K562 (cell line): ENCODE data around the gene ANK3. TPM values are rescaled to one million over a fixed set of nuclear protein-coding genes. Genes with fewer than 3 reads are reported as not detected.
A peak's percentile ranks its signal among the peaks of the same experiment; 100 is the strongest.

ENCODE experiments used
- ATAC-seq: fragments of 200-7000 bp; cut with Tn5 transposase; 3 replicates; pipeline ENCODE4 v1.9.1; 2020; ENCODE audit warnings: moderate library complexity
- BruUV-seq: library from RNA; stranded (reverse); fragments of 400-500 nt; replicated peaks from 2 replicates; lab custom pipeline; 2021; lab: Mats Ljungman, UMichigan
- CTCF ChIA-PET: fragments of 300-600 bp; formaldehyde crosslinking; extraction: SDS; loops from one replicate; lab custom pipeline; 2021; ENCODE audit warnings: low intra/inter-chr PET ratio; lab: Yijun Ruan, JAX
- POLR2A ChIA-PET: fragments of 300-600, 350-650 bp; sonication (Branson Sonifier 250); formaldehyde crosslinking; extraction: SDS; loops from one replicate; lab custom pipeline; 2021; ENCODE audit warnings: antibody characterized with exemption, inconsistent platforms; lab: Yijun Ruan, JAX
- DNase-seq, 4 experiments: peaks; one replicate each; pipeline versions ENCODE4 v3.0.0 to v3.0.0-alpha.2; 2011 to 2018; ENCODE audit warnings: low spot score in 3 of 4, mixed read lengths in 3 of 4; ENCODE audit errors: extremely low read depth in 1 of 4
- FAIRE-seq: peaks from 2 replicates; lab custom pipeline; 2011; peaks lifted over from hg19 to GRCh38; lab: Jason Lieb, UNC
- H2AFZ ChIP-seq: 2 replicates; pipeline ENCODE4 v1.6.0; 2011; ENCODE audit warnings: low read depth, low read length, control low read depth, inconsistent platforms
- H3K27ac ChIP-seq: fragments of 200-600 bp; 3 replicates; pipeline ENCODE4 v1.8.0; 2011; ENCODE audit warnings: low read depth, mild to moderate bottlenecking, control low read depth, inconsistent platforms, low read length, moderate library complexity, mixed read lengths; ENCODE audit errors: extremely low read depth
- H3K27me3 ChIP-seq, 2 experiments: fragments of 300-600 bp in 1 of 2; 2 replicates in 1 of 2; 3 replicates in 1 of 2; pipeline versions ENCODE4 v1.6.0 to v1.8.0; 2011; ENCODE audit warnings: inconsistent platforms in 2 of 2, low read length in 2 of 2, mild to moderate bottlenecking in 1 of 2, mixed read lengths in 1 of 2, moderate library complexity in 1 of 2; ENCODE audit not compliant: control insufficient read depth in 2 of 2, insufficient read depth in 2 of 2
- H3K36me3 ChIP-seq: fragments of 300-600 bp; 3 replicates; pipeline ENCODE4 v1.8.0; 2011; ENCODE audit warnings: mild to moderate bottlenecking, low read length, inconsistent platforms; ENCODE audit not compliant: control insufficient read depth, insufficient read depth
- H3K4me1 ChIP-seq, 2 experiments: fragments of 200-600 bp in 1 of 2; replicated peaks in 1 of 2; 2 replicates in 1 of 2; 3 replicates in 1 of 2; pipeline versions ENCODE4 v1.5.1 to v1.8.0; 2011; ENCODE audit warnings: inconsistent platforms in 2 of 2, low read length in 2 of 2, mild to moderate bottlenecking in 1 of 2, mixed read lengths in 1 of 2, moderate library complexity in 1 of 2; ENCODE audit not compliant: control insufficient read depth in 2 of 2, insufficient read depth in 2 of 2
- H3K4me2 ChIP-seq: 2 replicates; pipeline ENCODE4 v1.6.1; 2011; ENCODE audit warnings: low read length, control low read depth, inconsistent platforms, mixed read lengths; ENCODE audit not compliant: insufficient read depth
- H3K4me3 ChIP-seq: fragments of 200-600 bp; sonication (generic), shearing (Covaris generic); 2 replicates; pipeline ENCODE4 v1.5.1; 2016; ENCODE audit warnings: control low read depth, inconsistent platforms
- H3K79me2 ChIP-seq: fragments of 200-600 bp; 3 replicates; pipeline ENCODE4 v1.8.0; 2011; ENCODE audit warnings: low read length, inconsistent platforms; ENCODE audit not compliant: control insufficient read depth, insufficient read depth
- H3K9ac ChIP-seq, 2 experiments: 2 replicates each; pipeline versions ENCODE4 v1.6.0 to v1.6.1; 2011; ENCODE audit warnings: low read depth in 2 of 2, low read length in 2 of 2, control low read depth in 1 of 2, inconsistent platforms in 1 of 2, mild to moderate bottlenecking in 1 of 2, mixed read lengths in 1 of 2; ENCODE audit not compliant: insufficient read depth in 1 of 2
- H3K9me1 ChIP-seq: one replicate; pipeline ENCODE4 v1.6.0; 2011; ENCODE audit warnings: inconsistent platforms, mild to moderate bottlenecking, low read length, moderate library complexity; ENCODE audit not compliant: control insufficient read depth, insufficient read depth
- H3K9me3 ChIP-seq: replicated peaks from 2 replicates; pipeline ENCODE4 v1.5.1; 2011; ENCODE audit warnings: low read depth, low read length, inconsistent platforms; ENCODE audit not compliant: control insufficient read depth, insufficient read depth
- H4K20me1 ChIP-seq: replicated peaks from 2 replicates; pipeline ENCODE4 v1.6.1; 2011; ENCODE audit warnings: low read length, inconsistent platforms, mixed read lengths; ENCODE audit not compliant: control insufficient read depth, insufficient read depth
- BCOR ChIP-seq: fragments of 450-650 bp; IDR thresholded peaks from 2 replicates; pipeline ENCODE4 v1.6.1; 2016
- CAMTA2 ChIP-seq: fragments of 250-450 bp; sonication (Bioruptor Pico); conservative IDR thresholded peaks from 2 replicates; pipeline ENCODE4 v1.5.1; 2022
- CCAR2 ChIP-seq: fragments of 200-400 bp; formaldehyde crosslinking; IDR thresholded peaks from 2 replicates; pipeline ENCODE4 v1.6.1; 2017; ENCODE audit warnings: mild to moderate bottlenecking, low read depth, low read length
- HMGN3 ChIP-seq: IDR thresholded peaks from 2 replicates; pipeline ENCODE4 v1.6.1; 2011; ENCODE audit warnings: borderline replicate concordance, low read depth, mild to moderate bottlenecking, mixed read lengths, low read length; ENCODE audit not compliant: insufficient read length; ENCODE audit errors: extremely low read depth
- KAT2B ChIP-seq: IDR thresholded peaks from one replicate; pipeline ENCODE4 v1.6.1; 2012; ENCODE audit warnings: low read depth, mild to moderate bottlenecking, control low read depth, inconsistent platforms, low read length, moderate library complexity
- KLF1 ChIP-seq: fragments of 450-650 bp; IDR thresholded peaks from 2 replicates; pipeline ENCODE4 v1.6.1; 2016; ENCODE audit warnings: missing genetic modification characterization, missing compliant biosample characterization
- MTA2 ChIP-seq: fragments of 450-650 bp; IDR thresholded peaks from 2 replicates; pipeline ENCODE4 v1.6.1; 2016; ENCODE audit warnings: low read depth
- NELFE ChIP-seq: IDR thresholded peaks from 2 replicates; pipeline ENCODE4 v1.6.1; 2011; ENCODE audit warnings: mild to moderate bottlenecking; ENCODE audit not compliant: insufficient read depth, insufficient read length
- NFE2 ChIP-seq: IDR thresholded peaks from 2 replicates; pipeline ENCODE4 v1.6.1; 2014; ENCODE audit warnings: antibody characterized with exemption, low read depth
- NKRF ChIP-seq: fragments of 450-650 bp; IDR thresholded peaks from 2 replicates; pipeline ENCODE4 v1.6.1; 2016; ENCODE audit warnings: borderline replicate concordance
- PHTF2 ChIP-seq: fragments of 250-450 bp; sonication (Bioruptor Pico); IDR thresholded peaks from 2 replicates; pipeline ENCODE4 v1.5.0; 2021; ENCODE audit warnings: mild to moderate bottlenecking
- POLR2AphosphoS2 ChIP-seq: IDR thresholded peaks from 2 replicates; pipeline ENCODE4 v1.6.1; 2012; ENCODE audit warnings: low read length, improper control_type of control experiment
- RBM25 ChIP-seq: fragments of 200-400 bp; formaldehyde crosslinking; IDR thresholded peaks from 2 replicates; pipeline ENCODE4 v1.6.1; 2018; ENCODE audit warnings: low read length, low read depth, moderate library complexity; ENCODE audit not compliant: severe bottlenecking
- ZBTB5 ChIP-seq: fragments of 450-650 bp; IDR thresholded peaks from 2 replicates; pipeline ENCODE4 v1.6.1; 2017; ENCODE audit warnings: antibody characterized with exemption
- ZBTB7A ChIP-seq: IDR thresholded peaks from 2 replicates; pipeline ENCODE4 v1.6.1; 2011; ENCODE audit warnings: low read depth, mild to moderate bottlenecking, low read length, moderate library complexity, borderline replicate concordance; ENCODE audit not compliant: control insufficient read depth
- ZNF311 ChIP-seq: fragments of 250-450 bp; sonication (Bioruptor Pico); IDR thresholded peaks from 2 replicates; pipeline ENCODE4 v1.4.0; 2020; ENCODE audit warnings: mild to moderate bottlenecking, moderate library complexity
- ZNF347 ChIP-seq: fragments of 450-650 bp; formaldehyde crosslinking; IDR thresholded peaks from 2 replicates; pipeline ENCODE4 v1.4.0; 2020; ENCODE audit warnings: low read depth, mild to moderate bottlenecking, moderate library complexity
- WGBS: fragments of 100-300 bp; shearing (Covaris generic); methylation state at CpG from one replicate; pipeline ENCODE4 v1.1.6; 2016; ENCODE audit warnings: low coverage, mixed read lengths; ENCODE audit not compliant: insufficient coverage; ENCODE audit errors: missing lambda C conversion rate; 5-methylcytosine and 5-hydroxymethylcytosine counted together
- in situ Hi-C: fragments of 300-500 bp; cut with MboI; formaldehyde crosslinking; loops from 4 replicates; pipeline ENCODE4 v1.15.0; 2018; ENCODE audit warnings: inconsistent platforms, mixed read lengths
- intact Hi-C: fragments of 100-400 bp; cut with micrococcal nuclease; formaldehyde crosslinking; loops from 2 replicates; pipeline ENCODE4 v1.14.2; 2022
- polyA plus RNA-seq, 8 experiments: library from polyadenylated mRNA; depleted of rRNA in 4 of 8; stranded (reverse) in 5 of 8; unstranded in 3 of 8; fragments of >200 nt; fragmentation: Nextera tagmentation in 2 of 8; fragmentation: Illumina TruSeq in 1 of 8; extraction: Ambion mirVana in 2 of 8; extraction: Trizol in 1 of 8; gene quantifications; 2 replicates each; pipeline versions ENCODE4 v1.2.1 to v1.2.3, GENCODE V29; 2011 to 2014; ENCODE audit warnings: inconsistent platforms in 1 of 8, missing spikeins in 1 of 8
- total RNA-seq, 7 experiments: library from RNA; depleted of rRNA in 6 of 7; stranded (reverse); fragments of >200 nt in 6 of 7; fragmentation: Illumina TruSeq in 2 of 7; extraction: Trizol in 2 of 7; gene quantifications; 2 replicates each; pipeline versions ENCODE4 v1.2.1 to v1.2.3, GENCODE V29; 2011 to 2021; ENCODE audit warnings: low replicate concordance in 1 of 7

The ANK3 gene
- total and polyA plus RNA-seq, 9 of the 15 experiments (the other 6 are each of a cell fraction or from before 2014, with no cell fraction given): 10.0 to 32.3 (median 17.9) TPM

- in situ Hi-C loops: no loop called here
- BruUV-seq: no TSS peak
These were observed 42.4 kb downstream of the ANK3 start for GRCh38 chr10:60347270-60347669.

More at GRCh38 chr10:60347270-60347669, 42.4 kb downstream of the ANK3 start:
- Histone ChIP-seq H3K27ac (no peak overlapping the region), H3K9me3 (no peaks in the 10 kb centered on the region), H3K9ac (no peak overlapping the region), H3K9me1 (no peaks in the 10 kb centered on the region), H2AFZ (no peak overlapping the region), H3K27me3 (no peaks in the 10 kb centered on the region; a peak in 1 of 5 replicates), H3K79me2 (no peaks in the 10 kb centered on the region), H3K4me1 (peaks cover 0 to 30% of the 10 kb centered on the region in 2 experiments; a peak in 4 of 5 replicates), H3K36me3 (no peaks in the 10 kb centered on the region), H3K4me2 (no peak overlapping the region), H4K20me1 (no peaks in the 10 kb centered on the region), H3K4me3 (no peak overlapping the region)
- DNase-seq (no peak), FAIRE-seq (no peak), ATAC-seq (no peak)
- CTCF ChIA-PET: interaction anchor here (0.6 kb wide), 1 partner anchor 25 kb away, joined by 3 read pairs; no protein-coding TSS in a partner anchor
- POLR2A ChIA-PET: no interaction called here
- 91% methylated on average over 1 of the region's 1 CpG for WGBS
- TF ChIP-seq NFE2 (no peak), KAT2B (no peak), MTA2 (no peak), ZNF347 (CRISPR knock-in tag) (no peak), NKRF (no peak), RBM25 (peak; percentile 81), CAMTA2 (CRISPR knock-in tag) (no peak), POLR2AphosphoS2 (no peak), ZBTB5 (no peak), PHTF2 (CRISPR knock-in tag) (no peak), ZNF311 (CRISPR knock-in tag) (no peak), CCAR2 (no peak), HMGN3 (no peak), ZBTB7A (no peak), KLF1 (tag) (no peak), BCOR (peak; percentile 65), NELFE (no peak)
- intact Hi-C loops: no loop called here
